Activated CD4-positive, alpha-beta T cell treated with anti-CD3 and anti-CD28 coated beads for 4 hours (primary cell): ENCODE data around the gene MZT2A.
"Not testable (repeated sequence)": the region's sequence is repeated elsewhere in the genome, so short reads cannot be mapped to it uniquely, and the experiment has no call there.

Experiments used
- DNase-seq, 2 donors: peaks; one replicate each; pipeline ENCODE4 v3.0.0-alpha.2; 2020

The MZT2A gene

DNA sequence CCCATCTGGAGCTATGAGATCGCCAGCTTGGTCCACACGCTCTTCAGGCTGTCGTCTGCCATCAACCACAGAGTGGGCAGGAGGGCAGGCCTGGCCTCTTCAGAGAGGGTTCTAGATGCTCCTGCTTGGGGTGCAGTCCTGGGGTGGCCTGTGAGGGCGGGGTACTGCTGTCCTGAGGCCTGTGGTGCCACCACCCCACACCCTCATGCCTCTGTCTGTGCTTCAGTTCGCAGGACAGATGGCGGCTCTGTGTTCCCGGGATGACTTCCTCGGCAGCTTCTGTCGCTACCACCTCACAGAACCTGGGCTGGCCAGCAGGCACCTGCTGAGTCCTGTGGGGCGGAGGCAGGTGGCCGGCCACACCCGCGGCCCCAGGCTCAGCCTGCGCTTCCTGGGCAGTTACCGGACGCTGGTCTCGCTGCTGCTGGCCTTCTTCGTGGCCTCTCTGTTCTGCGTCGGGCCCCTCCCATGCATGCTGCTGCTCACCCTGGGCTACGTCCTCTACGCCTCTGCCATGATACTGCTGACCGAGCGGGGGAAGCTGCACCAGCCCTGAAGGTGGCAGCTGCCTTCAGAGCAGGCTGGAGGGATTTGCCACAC lies 27.8 kb upstream of the MZT2A start:
- DNase-seq = not testable (repeated sequence)

DNA sequence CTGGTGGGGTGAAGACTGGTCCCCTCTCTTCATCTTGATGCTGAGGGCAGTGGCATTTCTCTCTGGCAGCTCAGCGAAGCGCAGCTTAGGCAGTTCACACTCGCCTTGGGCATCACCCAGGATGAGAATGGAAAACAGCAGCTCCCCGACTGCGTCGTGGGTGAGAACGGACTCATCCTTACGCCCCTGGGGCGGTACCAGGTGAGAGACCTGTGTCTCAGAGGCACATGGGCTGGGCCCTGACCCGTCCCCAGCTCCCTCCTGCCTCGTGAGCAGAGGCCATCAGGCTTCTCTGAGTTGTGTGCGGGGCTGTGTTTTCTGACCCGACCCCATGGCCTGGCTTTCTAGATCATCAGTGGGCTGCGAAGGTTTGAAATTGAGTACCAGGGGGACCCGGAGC lies 27.3 kb upstream of the MZT2A start:
- DNase-seq = no peak

DNA sequence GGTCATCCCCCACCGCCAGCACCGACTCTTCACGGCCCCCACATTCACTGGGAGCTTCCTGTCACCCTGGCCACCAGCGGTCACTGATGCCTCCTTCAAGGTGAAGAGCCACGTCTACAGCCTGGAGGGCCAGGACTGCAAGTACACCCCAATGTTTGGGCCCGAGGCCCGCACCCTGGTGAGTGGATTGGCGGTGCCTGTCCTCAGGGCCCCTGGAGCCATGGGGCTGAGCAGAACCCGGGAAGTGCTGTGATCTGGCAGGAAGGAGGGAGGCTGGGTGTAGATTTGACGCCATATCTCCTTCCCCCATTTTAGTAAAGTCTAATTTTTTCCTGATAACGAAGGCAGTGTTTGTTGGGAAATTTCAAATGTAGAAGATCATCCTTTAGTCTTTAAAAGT lies 26.3 kb upstream of the MZT2A start:
- DNase-seq = not testable (repeated sequence)

GRCh38 chr2:131517856-131518255 lies 25.7 kb upstream of the MZT2A start:
- DNase-seq = not testable (repeated sequence)

DNA sequence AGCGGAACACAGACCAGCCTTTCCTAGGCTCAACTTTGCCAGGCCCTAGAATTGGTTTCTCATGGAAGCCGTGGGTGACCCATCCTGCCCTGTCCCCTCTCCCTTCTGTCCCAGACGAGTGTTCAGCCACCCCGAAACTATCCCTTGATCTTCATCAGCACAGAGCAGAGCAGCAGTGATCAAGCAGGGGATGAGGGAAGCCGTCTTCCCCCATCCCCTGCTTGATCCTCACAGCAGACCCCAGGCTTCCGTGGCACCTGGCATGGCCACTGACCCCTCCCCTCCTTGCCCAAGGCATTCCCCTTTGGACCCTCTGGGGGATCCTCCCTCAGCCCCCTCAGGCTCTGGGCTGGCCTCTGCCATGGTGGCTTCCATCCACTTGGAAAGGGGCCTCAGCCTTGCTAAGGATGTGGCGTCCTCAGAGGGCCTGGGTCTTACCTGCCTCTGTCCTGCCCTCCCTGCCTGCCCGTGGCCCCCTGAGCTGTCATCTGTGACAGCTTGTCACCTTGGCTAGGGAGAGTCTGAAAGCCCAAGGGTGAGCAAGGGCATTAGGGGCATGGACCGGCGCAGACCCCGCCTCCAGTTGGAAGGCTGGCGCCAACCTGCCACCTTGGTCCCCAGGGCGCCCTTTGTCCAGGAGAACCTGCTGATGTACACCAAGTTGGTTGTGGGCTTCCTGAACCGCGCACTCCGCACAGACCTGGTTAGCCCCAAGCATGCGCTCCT lies 25.1 kb upstream of the MZT2A start:
- no peak for DNase-seq

GRCh38 chr2:131516621-131517020 lies 24.4 kb upstream of the MZT2A start:
- DNase-seq = not testable (repeated sequence)

GRCh38 chr2:131516011-131516410 lies 23.8 kb upstream of the MZT2A start:
- DNase-seq = no peak

GRCh38 chr2:131515235-131515634 lies 23.0 kb upstream of the MZT2A start:
- not testable (repeated sequence) for DNase-seq

GRCh38 chr2:131514408-131515166 lies 22.4 kb upstream of the MZT2A start:
- not testable (repeated sequence) for DNase-seq

DNA sequence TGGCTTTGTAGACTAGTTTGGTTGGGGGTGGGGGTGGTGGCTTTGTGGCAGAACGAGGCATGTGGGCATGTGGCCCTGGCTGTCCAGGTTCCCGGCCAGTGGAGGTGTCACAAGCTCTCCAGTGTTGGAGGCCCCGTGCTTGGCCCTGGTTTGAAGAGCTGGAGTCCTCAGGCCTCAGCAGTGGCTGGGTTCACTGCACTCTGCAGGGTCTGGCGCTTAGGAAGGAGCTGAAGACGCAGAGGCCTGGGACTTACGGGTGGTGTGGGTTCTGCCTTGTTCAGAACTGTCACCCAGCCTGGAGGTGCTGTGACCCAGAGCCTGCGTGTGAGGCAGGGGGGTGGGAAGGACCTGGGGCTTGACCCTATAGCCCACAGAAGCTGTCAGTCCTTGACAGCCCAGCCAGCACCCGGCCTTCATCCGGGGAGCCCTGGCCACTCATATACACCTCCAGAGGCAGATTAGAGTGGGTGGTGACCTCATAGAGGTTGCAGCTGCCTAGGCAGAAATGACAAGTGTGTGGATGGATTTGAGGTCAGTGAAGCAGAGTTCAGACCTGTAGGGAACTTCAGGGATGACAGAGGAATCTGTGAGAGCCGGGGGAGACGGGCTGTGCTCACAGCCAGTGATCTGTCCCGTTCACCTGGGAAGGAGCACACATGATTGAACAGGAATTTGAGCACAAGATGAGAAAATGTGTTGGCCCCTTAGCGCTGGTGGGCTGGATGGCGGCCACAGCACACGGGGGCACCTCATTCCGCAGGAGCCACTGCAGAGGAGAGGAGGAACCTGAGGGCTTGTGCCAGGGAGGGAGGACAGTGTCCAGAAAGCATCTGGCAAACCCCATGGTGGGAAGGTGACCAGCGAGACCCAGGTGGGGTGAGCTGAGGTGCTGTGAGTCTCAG lies 20.0 kb upstream of the MZT2A start:
- DNase-seq = not testable (repeated sequence)

- not testable (repeated sequence) for DNase-seq
These were observed 19.2 kb upstream of the MZT2A start for GRCh38 chr2:131511291-131511968.

- DNase-seq = no peak
These were observed 17.4 kb upstream of the MZT2A start for GRCh38 chr2:131509615-131510014.

- not testable (repeated sequence) for DNase-seq
These were observed 12.0 kb upstream of the MZT2A start for GRCh38 chr2:131504082-131504750.

DNA sequence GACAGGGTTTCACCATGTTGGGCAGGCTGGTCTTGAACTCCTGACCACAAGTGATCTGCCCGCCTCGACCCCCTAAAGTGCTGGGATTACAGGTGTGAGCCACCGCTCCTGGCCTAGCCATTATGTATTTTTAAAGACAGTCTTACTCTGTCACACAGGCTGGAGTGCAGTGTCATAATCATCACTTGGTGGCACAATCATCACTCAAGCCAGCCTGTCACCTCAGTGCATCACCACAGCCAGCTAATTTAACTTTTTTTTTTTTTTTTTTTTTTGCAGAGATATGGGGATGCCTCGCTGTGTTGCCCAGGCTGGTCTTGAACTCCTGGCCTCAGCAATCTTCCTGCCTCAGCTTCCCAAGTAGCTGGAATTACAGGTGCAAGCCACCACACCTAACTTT lies 11.4 kb upstream of the MZT2A start:
- DNase-seq = not testable (repeated sequence)

- DNase-seq = not testable (repeated sequence)
These were observed 6.2 kb upstream of the MZT2A start for GRCh38 chr2:131498321-131498973.

GRCh38 chr2:131495506-131495905 lies 3.3 kb upstream of the MZT2A start:
- not testable (repeated sequence) for DNase-seq

DNA sequence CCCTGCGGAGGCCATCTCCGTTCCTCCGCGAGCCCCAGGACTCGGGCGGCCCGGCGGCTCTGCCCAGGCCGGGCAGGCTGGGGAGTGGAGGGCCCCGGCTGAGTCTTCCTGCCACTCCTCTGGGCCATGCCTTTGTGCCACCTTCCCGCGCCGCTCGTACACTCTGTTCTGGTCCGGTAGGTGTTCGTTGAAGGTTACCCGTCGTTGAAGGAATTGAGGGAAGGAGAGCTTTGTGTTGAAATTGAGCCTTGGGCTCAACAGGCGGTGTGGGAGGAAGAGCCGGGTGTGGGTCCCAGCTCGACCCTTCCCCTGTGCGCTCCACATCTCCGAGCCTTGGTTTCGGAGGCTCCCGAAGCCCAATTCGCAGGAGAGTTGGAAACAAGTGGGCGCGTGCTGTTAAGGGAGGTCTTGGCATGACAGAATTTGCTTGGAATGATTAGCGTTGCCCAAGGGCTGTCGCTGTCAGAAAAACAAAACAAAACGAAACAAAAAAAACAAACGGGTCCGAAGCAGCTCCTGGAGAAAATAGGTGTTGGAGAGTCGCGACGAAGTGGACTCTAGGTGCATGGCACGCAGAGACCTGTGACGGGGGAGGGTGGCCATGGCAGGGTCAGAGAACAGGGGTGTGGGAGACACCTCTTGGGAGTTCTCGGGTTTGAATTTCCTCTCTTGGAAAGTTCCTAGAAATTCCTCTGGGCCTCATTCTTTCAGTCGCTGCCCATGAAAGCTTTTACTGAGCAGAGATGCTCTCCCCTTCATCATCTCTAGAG lies 1.2 kb upstream of the MZT2A start:
- DNase-seq = no peak

DNA sequence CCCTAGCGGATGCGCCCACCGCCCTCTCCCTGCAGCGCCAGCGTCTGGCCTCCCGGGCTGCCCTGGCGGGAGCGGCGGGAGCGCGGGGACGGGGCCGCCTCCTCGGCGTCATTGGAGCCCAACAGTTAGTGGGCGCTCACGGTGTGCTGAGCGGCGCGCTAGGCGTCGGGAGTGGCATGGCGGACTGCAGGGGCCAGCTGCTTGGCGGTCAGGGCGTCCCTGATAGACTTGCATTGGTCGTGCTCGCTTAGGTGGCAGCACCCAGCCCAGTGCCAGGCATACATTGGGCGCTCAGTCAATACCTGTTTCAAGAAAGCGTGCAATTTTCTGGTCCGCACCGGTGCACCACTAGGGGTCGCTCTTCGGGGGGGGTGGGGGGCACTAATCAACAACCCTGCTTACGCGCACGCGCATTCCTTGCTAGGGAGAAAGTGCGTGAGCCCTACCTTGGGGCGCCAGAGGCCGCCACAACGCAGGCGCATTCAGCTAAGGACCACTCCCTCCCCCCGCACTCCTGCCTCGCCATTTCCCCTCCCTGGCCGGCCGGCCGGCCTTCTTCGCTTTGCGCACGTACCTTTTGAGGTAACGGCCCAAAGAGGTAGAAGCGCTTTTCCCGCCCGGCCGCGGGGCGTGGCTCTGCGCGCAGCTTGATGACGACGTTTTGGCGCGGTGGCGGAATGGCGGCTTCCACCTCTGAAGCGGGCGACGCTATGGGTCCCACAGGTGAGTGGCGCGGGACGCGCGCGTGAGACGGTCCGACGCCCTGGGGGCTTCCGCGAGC lies 411 bp upstream of the MZT2A start:
- DNase-seq = peak; percentile 90 to 95

DNA sequence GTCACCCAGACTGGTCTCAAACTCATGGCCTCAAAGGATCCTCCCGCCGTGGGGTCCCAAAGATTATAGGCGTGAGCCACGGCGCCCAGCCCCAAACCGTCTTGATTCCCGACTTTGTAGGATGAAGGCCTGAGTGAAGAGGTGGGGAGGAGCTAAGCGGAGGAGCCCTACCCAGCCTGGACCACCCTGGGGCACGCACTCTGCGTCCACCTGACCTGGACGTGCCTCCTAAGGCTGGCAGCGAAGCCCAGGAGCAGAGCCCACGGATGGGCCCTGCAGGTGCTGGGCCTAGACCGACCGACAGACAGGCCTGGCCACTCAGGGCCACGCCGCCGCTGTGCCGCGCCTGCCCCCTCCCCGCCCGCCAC lies 744 bp downstream of the MZT2A start:
- not testable (repeated sequence) for DNase-seq
